ENCODE data around the gene CTIF.
A peak's percentile ranks its signal among the peaks of the same experiment; 100 is the strongest.

Gene CTIF

GRCh38 chr18:48619501-48619900 lies 80.7 kb downstream of the CTIF start:
- DNase-seq: no peak

GRCh38 chr18:48620071-48620470 lies 81.2 kb downstream of the CTIF start:
- DNase-seq: no peak

GRCh38 chr18:48621240-48621639 lies 82.4 kb downstream of the CTIF start:
- no peak for DNase-seq

- DNase-seq: no peak
Measured at GRCh38 chr18:48621815-48622555, 83.2 kb downstream of the CTIF start.

- DNase-seq: no peak
Measured at GRCh38 chr18:48622911-48623431, 84.1 kb downstream of the CTIF start.

- no peak for DNase-seq
Measured at GRCh38 chr18:48623468-48624235, 84.8 kb downstream of the CTIF start.

- no peak for DNase-seq
Measured at GRCh38 chr18:48624856-48625255, 86.0 kb downstream of the CTIF start.

GRCh38 chr18:48627216-48627615 lies 88.4 kb downstream of the CTIF start:
- DNase-seq: no peak

- DNase-seq: peak in 1 of 56 donors; percentile 29
Measured at GRCh38 chr18:48629730-48630324, 91.0 kb downstream of the CTIF start.

GRCh38 chr18:48631851-48632250 lies 93.0 kb downstream of the CTIF start:
- DNase-seq: no peak

- DNase-seq: no peak
Measured at GRCh38 chr18:48632676-48633257, 93.9 kb downstream of the CTIF start.

GRCh38 chr18:48634491-48634890 lies 95.7 kb downstream of the CTIF start:
- no peak for DNase-seq

- DNase-seq: no peak
Measured at GRCh38 chr18:48634975-48635374, 96.1 kb downstream of the CTIF start.

GRCh38 chr18:48635806-48636205 lies 97.0 kb downstream of the CTIF start:
- no peak for DNase-seq

- DNase-seq: no peak
Measured at GRCh38 chr18:48636436-48636835, 97.6 kb downstream of the CTIF start.

GRCh38 chr18:48637081-48637990 lies 98.5 kb downstream of the CTIF start:
- no peak for DNase-seq

- DNase-seq: no peak
Measured at GRCh38 chr18:48638451-48638850, 99.6 kb downstream of the CTIF start.

GRCh38 chr18:48638896-48639771 lies 100.3 kb downstream of the CTIF start:
- no peak for DNase-seq

GRCh38 chr18:48639772-48640432 lies 101.1 kb downstream of the CTIF start:
- no peak for DNase-seq

Data from amygdala (tissue), 56 donors.